ENCODE measurements around the gene TLE3.

TLE3 gene

GRCh38 chr15:70037292-70037640 lies 60.5 kb downstream of the TLE3 start:
- H3K4me3 ChIP-seq (replicated peaks in 1 of 2; ENCODE audit: low read depth in 2 of 2, low read length in 2 of 2): no peak overlapping the region
- no peak for TF ChIP-seq CTCF (IDR thresholded peaks at IDR 0.05; ENCODE audit: low read depth, low read length)
- DNase-seq (ENCODE audit: low read depth in 2 of 2): no peak

GRCh38 chr15:70036585-70037291 lies 61.0 kb downstream of the TLE3 start:
- no peak for TF ChIP-seq CTCF (IDR thresholded peaks at IDR 0.05; ENCODE audit: low read depth, low read length)
- no peak overlapping the region for H3K4me3 ChIP-seq (replicated peaks in 1 of 2; ENCODE audit: low read depth in 2 of 2, low read length in 2 of 2)
- no peak for DNase-seq (ENCODE audit: low read depth in 2 of 2)

- TF ChIP-seq CTCF (IDR thresholded peaks at IDR 0.05; ENCODE audit: low read depth, low read length): no peak
- no peak overlapping the region for H3K4me3 ChIP-seq (replicated peaks in 1 of 2; ENCODE audit: low read depth in 2 of 2, low read length in 2 of 2)
- no peak for DNase-seq (ENCODE audit: low read depth in 2 of 2)
Measured at GRCh38 chr15:70035719-70036077, 62.0 kb downstream of the TLE3 start.

- no peak for DNase-seq (ENCODE audit: low read depth in 2 of 2)
- TF ChIP-seq CTCF (IDR thresholded peaks at IDR 0.05; ENCODE audit: low read depth, low read length): no peak
- no peak overlapping the region for H3K4me3 ChIP-seq (replicated peaks in 1 of 2; ENCODE audit: low read depth in 2 of 2, low read length in 2 of 2)
Measured at GRCh38 chr15:70035051-70035718, 62.5 kb downstream of the TLE3 start.

GRCh38 chr15:70034596-70034995 lies 63.1 kb downstream of the TLE3 start:
- no peak for TF ChIP-seq CTCF (IDR thresholded peaks at IDR 0.05; ENCODE audit: low read depth, low read length)
- DNase-seq (ENCODE audit: low read depth in 2 of 2): no peak
- H3K4me3 ChIP-seq (replicated peaks in 1 of 2; ENCODE audit: low read depth in 2 of 2, low read length in 2 of 2): no peak overlapping the region

GRCh38 chr15:70034141-70034540 lies 63.6 kb downstream of the TLE3 start:
- DNase-seq (ENCODE audit: low read depth in 2 of 2): no peak
- TF ChIP-seq CTCF (IDR thresholded peaks at IDR 0.05; ENCODE audit: low read depth, low read length): no peak
- no peak overlapping the region for H3K4me3 ChIP-seq (replicated peaks in 1 of 2; ENCODE audit: low read depth in 2 of 2, low read length in 2 of 2)

All from cardiac fibroblast (primary cell).